Neural progenitor cell (in vitro differentiated cells): ENCODE measurements around the gene MSI2. TPM values are rescaled to one million over a fixed set of nuclear protein-coding genes. Genes with fewer than 3 reads are reported as not detected.

Experiments
- DNase-seq: peaks from one replicate; pipeline ENCODE4 v3.0.0-alpha.2; 2016; ENCODE audit warnings: low spot score
- H2AFZ ChIP-seq: fragments of 200-600 bp; sonication (generic); replicated peaks from 2 replicates; pipeline ENCODE4 v1.6.1; 2016; ENCODE audit warnings: antibody characterized with exemption
- H3F3A ChIP-seq: fragments of 200-600 bp; sonication (generic); 2 replicates; pipeline ENCODE4 v1.6.1; 2016; ENCODE audit warnings: antibody characterized with exemption, low read depth
- H3K27ac ChIP-seq: fragments of 200-600 bp; sonication (generic); 2 replicates; pipeline ENCODE4 v1.5.1; 2016; ENCODE audit warnings: mild to moderate bottlenecking
- H3K27me3 ChIP-seq: fragments of 200-600 bp; sonication (generic); 2 replicates; pipeline ENCODE4 v1.6.1; 2016; ENCODE audit warnings: mild to moderate bottlenecking, moderate library complexity
- H3K36me3 ChIP-seq: fragments of 200-600 bp; sonication (generic); 2 replicates; pipeline ENCODE4 v1.5.1; 2016
- H3K4me1 ChIP-seq: fragments of 200-600 bp; sonication (generic); 2 replicates; pipeline ENCODE4 v1.6.1; 2016; ENCODE audit warnings: mixed run types
- H3K4me2 ChIP-seq: fragments of 200-600 bp; sonication (generic); 2 replicates; pipeline ENCODE4 v1.6.1; 2016
- H3K4me3 ChIP-seq: fragments of 200-600 bp; sonication (generic); 2 replicates; pipeline ENCODE4 v1.5.1; 2016
- H3K79me2 ChIP-seq: fragments of 200-600 bp; sonication (generic); 2 replicates; pipeline ENCODE4 v1.6.1; 2016; ENCODE audit warnings: low read depth
- H3K9ac ChIP-seq: fragments of 200-600 bp; sonication (generic); 2 replicates; pipeline ENCODE4 v1.6.1; 2016
- H3K9me3 ChIP-seq: fragments of 200-600 bp; sonication (generic); 2 replicates; pipeline ENCODE4 v1.5.1; 2016; ENCODE audit warnings: low read depth
- H4K20me1 ChIP-seq: fragments of 200-600 bp; sonication (generic); 2 replicates; pipeline ENCODE4 v1.6.1; 2016; ENCODE audit warnings: low read depth
- H3K27ac Mint-ChIP-seq: 3 replicates; pipeline ENCODE4 v1.8.0; 2021; ENCODE audit warnings: mixed read lengths
- H3K27me3 Mint-ChIP-seq: 2 replicates; pipeline ENCODE4 v1.8.0; 2022; ENCODE audit warnings: low read depth, mild to moderate bottlenecking, inconsistent platforms, moderate library complexity, mixed read lengths; ENCODE audit not compliant: insufficient read depth
- H3K36me3 Mint-ChIP-seq: 3 replicates; pipeline ENCODE4 v1.8.0; 2021; ENCODE audit warnings: mixed read lengths
- H3K4me1 Mint-ChIP-seq: 3 replicates; pipeline ENCODE4 v1.8.0; 2021; ENCODE audit warnings: mixed read lengths
- H3K4me3 Mint-ChIP-seq: 3 replicates; pipeline ENCODE4 v1.8.0; 2021; ENCODE audit warnings: mild to moderate bottlenecking, moderate library complexity, mixed read lengths
- H3K9me3 Mint-ChIP-seq: 3 replicates; pipeline ENCODE4 v1.8.0; 2020; ENCODE audit warnings: mixed read lengths
- CTCF ChIP-seq: fragments of 200-600 bp; sonication (generic); IDR thresholded peaks from 2 replicates; pipeline ENCODE4 v1.5.1; 2017; ENCODE audit warnings: antibody characterized with exemption, mild to moderate bottlenecking
- EZH2 ChIP-seq: fragments of 200-600 bp; sonication (generic); IDR thresholded peaks from 2 replicates; pipeline ENCODE4 v1.6.1; 2017; ENCODE audit warnings: antibody characterized with exemption, mild to moderate bottlenecking, moderate library complexity
- EZH2phosphoT487 ChIP-seq: fragments of 200-600 bp; sonication (generic); IDR thresholded peaks from 2 replicates; pipeline ENCODE4 v1.6.1; 2017; ENCODE audit warnings: antibody characterized with exemption
- total RNA-seq: library from RNA; depleted of rRNA; stranded (reverse); fragments of >200 nt; gene quantifications from 2 replicates; pipeline ENCODE4 v1.2.3, GENCODE V29; 2015; ENCODE audit warnings: low replicate concordance

MSI2 gene
- total RNA-seq, 1 donor from 2014 or later: 96.9 TPM

- no peaks in the 10 kb centered on the region for H3K36me3 Mint-ChIP-seq
- no peaks in the 10 kb centered on the region for H3K4me1 Mint-ChIP-seq
- H3K27ac Mint-ChIP-seq: no peak overlapping the region
- H3F3A ChIP-seq: no peaks in the 10 kb centered on the region
- H4K20me1 ChIP-seq: no peaks in the 10 kb centered on the region
- H3K4me3 ChIP-seq: no peak overlapping the region
- TF ChIP-seq CTCF: no peak
- TF ChIP-seq EZH2phosphoT487: no peak
- TF ChIP-seq EZH2: no peak
- no peaks in the 10 kb centered on the region for H3K36me3 ChIP-seq
- no peak for DNase-seq
- H3K9me3 Mint-ChIP-seq: peaks cover 20% of the 10 kb centered on the region
- no peaks in the 10 kb centered on the region for H3K4me1 ChIP-seq
- H3K79me2 ChIP-seq: no peaks in the 10 kb centered on the region
- H3K27ac ChIP-seq: no peak overlapping the region
- no peaks in the 10 kb centered on the region for H3K27me3 ChIP-seq
- no peak overlapping the region for H3K4me3 Mint-ChIP-seq
- no peak overlapping the region for H3K9ac ChIP-seq
- H2AFZ ChIP-seq: no peak overlapping the region
- H3K4me2 ChIP-seq: no peak overlapping the region
- H3K27me3 Mint-ChIP-seq: peaks cover 5% of the 10 kb centered on the region
- peaks cover 14% of the 10 kb centered on the region for H3K9me3 ChIP-seq
Observed at GRCh38 chr17:57225127-57225526, 31.2 kb upstream of the MSI2 start.

- Mint-ChIP-seq H3K4me3 (no peak overlapping the region), H3K9me3 (peaks cover 17% of the 10 kb centered on the region), H3K4me1 (no peaks in the 10 kb centered on the region), H3K27me3 (peaks cover 5% of the 10 kb centered on the region), H3K36me3 (no peaks in the 10 kb centered on the region), H3K27ac (no peak overlapping the region)
- Histone ChIP-seq H3K4me2 (no peak overlapping the region), H3K4me1 (no peaks in the 10 kb centered on the region), H3K4me3 (no peak overlapping the region), H3K79me2 (no peaks in the 10 kb centered on the region), H3K9me3 (peaks cover 10% of the 10 kb centered on the region), H4K20me1 (no peaks in the 10 kb centered on the region), H3K36me3 (no peaks in the 10 kb centered on the region), H3K27me3 (no peaks in the 10 kb centered on the region), H3K27ac (no peak overlapping the region), H3K9ac (no peak overlapping the region), H3F3A (no peaks in the 10 kb centered on the region), H2AFZ (no peak overlapping the region)
- no peak for DNase-seq
- TF ChIP-seq CTCF: no peak
- no peak for TF ChIP-seq EZH2phosphoT487
- TF ChIP-seq EZH2: no peak
Observed at GRCh38 chr17:57226793-57227192, 29.5 kb upstream of the MSI2 start.

GRCh38 chr17:57228911-57229310 is 27.4 kb upstream of the MSI2 start:
- no peak overlapping the region for H3K9ac ChIP-seq
- no peak for DNase-seq
- no peaks in the 10 kb centered on the region for H4K20me1 ChIP-seq
- H3K27ac ChIP-seq: no peak overlapping the region
- H3K36me3 ChIP-seq: no peaks in the 10 kb centered on the region
- H2AFZ ChIP-seq: no peak overlapping the region
- H3F3A ChIP-seq: no peaks in the 10 kb centered on the region
- no peaks in the 10 kb centered on the region for H3K9me3 ChIP-seq
- no peak overlapping the region for H3K4me3 ChIP-seq
- Mint-ChIP-seq H3K4me1 (no peaks in the 10 kb centered on the region), H3K4me3 (no peak overlapping the region), H3K36me3 (no peaks in the 10 kb centered on the region), H3K27me3 (no peaks in the 10 kb centered on the region), H3K27ac (no peak overlapping the region), H3K9me3 (peaks cover 9% of the 10 kb centered on the region)
- no peak for TF ChIP-seq EZH2phosphoT487
- TF ChIP-seq EZH2: no peak
- TF ChIP-seq CTCF: no peak
- H3K4me1 ChIP-seq: no peaks in the 10 kb centered on the region
- H3K4me2 ChIP-seq: no peak overlapping the region
- no peaks in the 10 kb centered on the region for H3K79me2 ChIP-seq
- no peaks in the 10 kb centered on the region for H3K27me3 ChIP-seq
